ENCODE measurements around the gene SYNPR.

DNA sequence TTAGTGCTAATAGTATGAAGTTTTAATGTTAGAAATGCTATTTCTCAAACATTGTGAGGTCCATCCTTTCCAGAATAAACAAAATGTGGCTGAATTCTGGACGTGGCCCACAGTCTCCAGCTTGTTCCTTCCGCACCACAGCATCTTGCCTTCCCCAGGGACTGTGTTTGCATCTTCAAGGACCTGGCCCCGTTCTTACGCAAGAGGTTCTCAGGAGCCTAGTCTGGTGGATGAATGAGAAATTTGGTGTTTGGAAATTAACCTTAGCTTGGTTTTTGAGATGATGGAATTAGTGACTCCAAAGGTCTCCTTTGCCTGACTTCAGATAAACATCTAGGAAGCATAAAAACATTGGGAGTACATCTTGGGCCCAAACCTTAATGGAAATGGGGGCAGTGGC, 18.1 kb downstream of the SYNPR start:
- TF ChIP-seq EZH2 (IDR thresholded peaks at IDR 0.05) (no peak), POLR2AphosphoS5 (IDR thresholded peaks at IDR 0.05; ENCODE audit: borderline replicate concordance, low read depth, low read length) (no peak), FOXP2 (optimal IDR thresholded peaks at IDR 0.05; ENCODE audit: control extremely low read depth, extremely low read length, insufficient read depth) (no peak)
